SK-N-SH treated with all-trans-retinoic acid at 6 μM for 48 hours (cell line): ENCODE data around the gene CNN2.

Source experiments
- ARNTL ChIP-seq: fragments of 450-650 bp; formaldehyde crosslinking; IDR thresholded peaks from 2 replicates; pipeline ENCODE4 v1.5.0; 2020; ENCODE audit warnings: low read depth, mild to moderate bottlenecking, moderate library complexity, borderline replicate concordance
- CSDC2 ChIP-seq: fragments of 250-450 bp; sonication (Bioruptor Pico); IDR thresholded peaks from 2 replicates; pipeline ENCODE4 v1.5.0; 2020; ENCODE audit warnings: mild to moderate bottlenecking, moderate library complexity
- CSRNP3 ChIP-seq: fragments of 250-450 bp; sonication (Bioruptor Pico); IDR thresholded peaks from 2 replicates; pipeline ENCODE4 v1.5.1; 2021; ENCODE audit warnings: mild to moderate bottlenecking, moderate library complexity
- ISL1 ChIP-seq: fragments of 250-450 bp; sonication (Bioruptor Pico); IDR thresholded peaks from 2 replicates; pipeline ENCODE4 v2.1.2; 2022; ENCODE audit warnings: mild to moderate bottlenecking, moderate library complexity
- PATZ1 ChIP-seq: fragments of 250-450 bp; sonication (Bioruptor Pico); IDR thresholded peaks from 2 replicates; pipeline ENCODE4 v1.8.0; 2020; ENCODE audit warnings: mild to moderate bottlenecking, moderate library complexity, borderline replicate concordance
- PPARA ChIP-seq: fragments of 250-450 bp; sonication (Bioruptor Pico); IDR thresholded peaks from 2 replicates; pipeline ENCODE4 v1.5.0; 2020; ENCODE audit warnings: mild to moderate bottlenecking, borderline replicate concordance
- TOX ChIP-seq: fragments of 250-450 bp; sonication (Bioruptor Pico); IDR thresholded peaks from 2 replicates; pipeline ENCODE4 v1.8.0; 2021; ENCODE audit warnings: mild to moderate bottlenecking, moderate library complexity, borderline replicate concordance
- ZC3H10 ChIP-seq: fragments of 250-450 bp; sonication (Bioruptor Pico); IDR thresholded peaks from 2 replicates; pipeline ENCODE4 v1.5.1; 2021; ENCODE audit warnings: mild to moderate bottlenecking, moderate library complexity
- ZFP3 ChIP-seq: fragments of 250-450 bp; sonication (Bioruptor Pico); IDR thresholded peaks from 2 replicates; pipeline ENCODE4 v1.5.0; 2020; ENCODE audit warnings: mild to moderate bottlenecking, moderate library complexity
- ZNF565 ChIP-seq: fragments of 450-650 bp; formaldehyde crosslinking; conservative IDR thresholded peaks from 2 replicates; pipeline ENCODE4 v1.5.0; 2020; ENCODE audit warnings: low read depth, mild to moderate bottlenecking, moderate library complexity
- ZNF70 ChIP-seq: fragments of 450-650 bp; formaldehyde crosslinking; IDR thresholded peaks from 2 replicates; pipeline ENCODE4 v1.5.0; 2020; ENCODE audit warnings: mild to moderate bottlenecking, moderate library complexity
- ZNF8 ChIP-seq: fragments of 450-650 bp; formaldehyde crosslinking; IDR thresholded peaks from 2 replicates; pipeline ENCODE4 v1.5.0; 2020; ENCODE audit warnings: mild to moderate bottlenecking, moderate library complexity

GRCh38 chr19:989381-990081 lies 36.9 kb upstream of the CNN2 start:
- TF ChIP-seq ZNF8 (no peak), ZNF70 (CRISPR knock-in tag) (no peak), CSDC2 (CRISPR knock-in tag) (no peak), CSRNP3 (CRISPR knock-in tag) (no peak), ARNTL (CRISPR knock-in tag) (no peak), ZFP3 (CRISPR knock-in tag) (no peak), PATZ1 (CRISPR knock-in tag) (no peak), ISL1 (CRISPR knock-in tag) (no peak), ZC3H10 (no peak), PPARA (CRISPR knock-in tag) (no peak), TOX (no peak), ZNF565 (CRISPR knock-in tag) (no peak)
